Measurements from ENCODE around the gene TET1.

- TF ChIP-seq, protein P1, sequence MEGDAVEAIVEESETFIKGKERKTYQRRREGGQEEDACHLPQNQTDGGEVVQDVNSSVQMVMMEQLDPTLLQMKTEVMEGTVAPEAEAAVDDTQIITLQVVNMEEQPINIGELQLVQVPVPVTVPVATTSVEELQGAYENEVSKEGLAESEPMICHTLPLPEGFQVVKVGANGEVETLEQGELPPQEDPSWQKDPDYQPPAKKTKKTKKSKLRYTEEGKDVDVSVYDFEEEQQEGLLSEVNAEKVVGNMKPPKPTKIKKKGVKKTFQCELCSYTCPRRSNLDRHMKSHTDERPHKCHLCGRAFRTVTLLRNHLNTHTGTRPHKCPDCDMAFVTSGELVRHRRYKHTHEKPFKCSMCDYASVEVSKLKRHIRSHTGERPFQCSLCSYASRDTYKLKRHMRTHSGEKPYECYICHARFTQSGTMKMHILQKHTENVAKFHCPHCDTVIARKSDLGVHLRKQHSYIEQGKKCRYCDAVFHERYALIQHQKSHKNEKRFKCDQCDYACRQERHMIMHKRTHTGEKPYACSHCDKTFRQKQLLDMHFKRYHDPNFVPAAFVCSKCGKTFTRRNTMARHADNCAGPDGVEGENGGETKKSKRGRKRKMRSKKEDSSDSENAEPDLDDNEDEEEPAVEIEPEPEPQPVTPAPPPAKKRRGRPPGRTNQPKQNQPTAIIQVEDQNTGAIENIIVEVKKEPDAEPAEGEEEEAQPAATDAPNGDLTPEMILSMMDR (IDR thresholded peaks at IDR 0.05): no peak
- TF ChIP-seq EZH2 (IDR thresholded peaks at IDR 0.05): no peak
These were observed 175.0 kb downstream of the TET1 start for GRCh38 chr10:68735119-68735518.
